ENCODE measurements around the gene OSBPL10.

OSBPL10 gene

GRCh38 chr3:31984321-31984720, 3.3 kb upstream of the OSBPL10 start:
- Histone ChIP-seq H4K8ac (ENCODE audit: low read length) (no peak overlapping the region), H3K4me2 (ENCODE audit: low read length, poor library complexity, severe bottlenecking) (no peak overlapping the region), H3K4me3 (ENCODE audit: insufficient read depth in 1 of 2, low read depth in 1 of 2, low read length in 2 of 2) (no peak overlapping the region), H3K9ac (ENCODE audit: low read length) (no peak overlapping the region), H3K9me3 (ENCODE audit: control insufficient read depth, low read length) (peaks cover 21% of the 10 kb centered on the region), H2BK5ac (ENCODE audit: low read depth, low read length, poor library complexity, severe bottlenecking) (no peak overlapping the region), H2BK120ac (ENCODE audit: low read depth, low read length) (no peak overlapping the region), H2BK15ac (ENCODE audit: low read depth, poor library complexity, severe bottlenecking) (no peak overlapping the region), H3K27me3 (ENCODE audit: control insufficient read depth in 1 of 2, insufficient read depth in 1 of 2, low read length in 2 of 2) (no peaks in the 10 kb centered on the region), H3K27ac (ENCODE audit: low read length, poor library complexity, severe bottlenecking) (no peak overlapping the region), H3K4ac (ENCODE audit: low read depth in 1 of 2, low read length in 2 of 2) (no peak overlapping the region), H3K23ac (ENCODE audit: low read length in 2 of 2) (no peak overlapping the region), H3K18ac (ENCODE audit: low read depth in 1 of 2, low read length in 2 of 2) (no peak overlapping the region), H3K4me1 (ENCODE audit: control insufficient read depth, insufficient read depth, low read depth, low read length) (peaks cover 8% of the 10 kb centered on the region), H2AK5ac (ENCODE audit: low read length, severe bottlenecking) (no peak overlapping the region), H3K79me1 (replicated peaks; ENCODE audit: low read length, poor library complexity, severe bottlenecking) (peaks cover 4% of the 10 kb centered on the region), H4K91ac (ENCODE audit: low read length) (no peak overlapping the region), H2BK12ac (ENCODE audit: low read length in 2 of 2) (no peak overlapping the region), H3K14ac (ENCODE audit: low read length in 2 of 2) (no peak overlapping the region), H2AFZ (ENCODE audit: low read depth, low read length) (no peak overlapping the region), H3K36me3 (ENCODE audit: control insufficient read depth in 1 of 2, insufficient read depth in 2 of 2, low read depth in 1 of 2, low read length in 2 of 2) (no peaks in the 10 kb centered on the region)
- no peak for DNase-seq
- WGBS = 100% methylated on average over 3 of the region's 4 CpGs

DNA sequence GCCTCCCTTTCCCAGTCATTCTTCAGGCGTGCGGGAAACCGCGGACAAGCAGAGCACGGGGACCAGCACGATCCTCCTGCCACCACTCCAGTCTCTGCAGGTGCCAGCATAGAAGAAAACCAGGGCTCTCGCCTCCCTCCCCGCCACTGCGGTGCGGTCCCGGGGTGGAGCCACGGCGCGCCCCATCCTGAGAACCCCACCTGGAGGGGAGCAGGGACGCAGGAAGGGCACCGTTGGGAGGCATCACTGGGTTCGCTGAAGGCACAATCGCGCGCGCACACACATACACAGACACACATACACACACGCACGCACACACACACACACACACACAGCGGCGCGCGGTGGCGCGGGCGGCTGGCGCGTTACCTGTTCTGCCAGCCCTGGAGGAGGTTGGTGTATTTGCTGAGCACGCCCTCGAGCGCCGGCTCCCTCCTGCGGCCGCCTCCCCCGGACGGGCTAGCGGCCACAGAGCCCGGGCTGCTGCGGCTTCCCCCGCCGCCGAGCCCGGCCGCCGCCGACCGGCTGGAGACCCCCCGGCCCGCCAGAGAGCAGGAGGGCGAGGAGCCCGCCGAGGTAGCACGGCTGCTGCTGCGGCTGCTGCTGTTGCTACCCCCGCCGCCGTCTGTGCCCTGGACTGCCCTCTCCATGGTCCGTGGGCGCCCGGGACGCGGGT, 394 bp downstream of the OSBPL10 start:
- Histone ChIP-seq H3K27ac (ENCODE audit: low read length, poor library complexity, severe bottlenecking) (peak overlapping the region; percentile 74), H3K36me3 (ENCODE audit: control insufficient read depth in 1 of 2, insufficient read depth in 2 of 2, low read depth in 1 of 2, low read length in 2 of 2) (no peaks in the 10 kb centered on the region), H4K8ac (ENCODE audit: low read length) (peak overlapping the region; percentile 89), H3K4me1 (ENCODE audit: control insufficient read depth, insufficient read depth, low read depth, low read length) (peaks cover 8% of the 10 kb centered on the region), H2BK120ac (ENCODE audit: low read depth, low read length) (peak overlapping the region; percentile 94), H4K91ac (ENCODE audit: low read length) (peak overlapping the region; percentile 79), H3K4me3 (ENCODE audit: insufficient read depth in 1 of 2, low read depth in 1 of 2, low read length in 2 of 2) (peak overlapping the region; percentile 81 to 90), H3K18ac (ENCODE audit: low read depth in 1 of 2, low read length in 2 of 2) (peak overlapping the region; percentile 97 to 98), H2BK12ac (ENCODE audit: low read length in 2 of 2) (peak overlapping the region; percentile 49 to 95), H3K79me1 (replicated peaks; ENCODE audit: low read length, poor library complexity, severe bottlenecking) (peaks cover 14% of the 10 kb centered on the region), H2BK15ac (ENCODE audit: low read depth, poor library complexity, severe bottlenecking) (peak overlapping the region; percentile 88), H2AFZ (ENCODE audit: low read depth, low read length) (peak overlapping the region; percentile 79), H2BK5ac (ENCODE audit: low read depth, low read length, poor library complexity, severe bottlenecking) (peak overlapping the region; percentile 53), H3K4me2 (ENCODE audit: low read length, poor library complexity, severe bottlenecking) (peak overlapping the region; percentile 86), H3K4ac (ENCODE audit: low read depth in 1 of 2, low read length in 2 of 2) (peak overlapping the region; percentile 70 to 95), H3K9me3 (ENCODE audit: control insufficient read depth, low read length) (no peaks in the 10 kb centered on the region), H3K23ac (ENCODE audit: low read length in 2 of 2) (peak overlapping the region in 1 of 2 experiments; percentile 90), H3K27me3 (ENCODE audit: control insufficient read depth in 1 of 2, insufficient read depth in 1 of 2, low read length in 2 of 2) (peaks cover 0 to 4% of the 10 kb centered on the region in 2 experiments), H3K9ac (ENCODE audit: low read length) (peak overlapping the region; percentile 81), H2AK5ac (ENCODE audit: low read length, severe bottlenecking) (no peak overlapping the region), H3K14ac (ENCODE audit: low read length in 2 of 2) (peak overlapping the region in 1 of 2 experiments; percentile 88)
- peak; percentile 72 for DNase-seq
- WGBS = under 1% methylated on average over 41 of the region's 66 CpGs

GRCh38 chr3:31979001-31979697, 1.9 kb downstream of the OSBPL10 start:
- H3K18ac ChIP-seq (ENCODE audit: low read depth in 1 of 2, low read length in 2 of 2) = no peak overlapping the region
- H2BK15ac ChIP-seq (ENCODE audit: low read depth, poor library complexity, severe bottlenecking) = no peak overlapping the region

DNA sequence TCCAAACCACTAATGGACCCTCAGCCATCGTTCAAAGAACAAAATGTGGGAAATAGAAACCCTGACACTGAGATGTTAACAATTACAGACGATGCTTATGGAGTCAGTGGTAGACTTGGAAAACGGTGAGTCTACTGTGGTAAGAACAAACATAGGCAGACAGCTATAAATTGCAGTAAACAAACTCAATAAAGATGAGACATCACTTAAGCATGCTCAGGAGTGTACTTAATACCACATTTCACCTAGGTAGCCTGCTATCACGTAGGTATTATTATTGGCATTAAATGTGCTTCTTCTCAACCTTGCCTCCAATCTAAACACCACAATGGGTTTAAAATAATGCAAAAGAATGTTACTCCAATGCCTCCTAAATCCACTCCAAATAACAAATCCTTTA, 2.5 kb downstream of the OSBPL10 start:
- H3K4me2 ChIP-seq (ENCODE audit: low read length, poor library complexity, severe bottlenecking) = no peak overlapping the region
- 86% methylated on average over 3 of the region's 4 CpGs for WGBS
- no peak overlapping the region for H4K8ac ChIP-seq (ENCODE audit: low read length)
- no peak overlapping the region for H3K18ac ChIP-seq (ENCODE audit: low read depth in 1 of 2, low read length in 2 of 2)
- no peak overlapping the region for H2AFZ ChIP-seq (ENCODE audit: low read depth, low read length)
- peaks cover 20% of the 10 kb centered on the region for H3K79me1 ChIP-seq (replicated peaks; ENCODE audit: low read length, poor library complexity, severe bottlenecking)
- H2AK5ac ChIP-seq (ENCODE audit: low read length, severe bottlenecking) = no peak overlapping the region
- H3K23ac ChIP-seq (ENCODE audit: low read length in 2 of 2) = no peak overlapping the region
- H3K4me3 ChIP-seq (ENCODE audit: insufficient read depth in 1 of 2, low read depth in 1 of 2, low read length in 2 of 2) = no peak overlapping the region
- no peak overlapping the region for H3K4ac ChIP-seq (ENCODE audit: low read depth in 1 of 2, low read length in 2 of 2)
- H3K9me3 ChIP-seq (ENCODE audit: control insufficient read depth, low read length) = no peaks in the 10 kb centered on the region
- no peak overlapping the region for H2BK12ac ChIP-seq (ENCODE audit: low read length in 2 of 2)
- peaks cover 0 to 4% of the 10 kb centered on the region in 2 experiments for H3K27me3 ChIP-seq (ENCODE audit: control insufficient read depth in 1 of 2, insufficient read depth in 1 of 2, low read length in 2 of 2)
- no peaks in the 10 kb centered on the region for H3K36me3 ChIP-seq (ENCODE audit: control insufficient read depth in 1 of 2, insufficient read depth in 2 of 2, low read depth in 1 of 2, low read length in 2 of 2)
- H3K9ac ChIP-seq (ENCODE audit: low read length) = no peak overlapping the region
- H3K14ac ChIP-seq (ENCODE audit: low read length in 2 of 2) = no peak overlapping the region
- no peak overlapping the region for H4K91ac ChIP-seq (ENCODE audit: low read length)
- H2BK120ac ChIP-seq (ENCODE audit: low read depth, low read length) = no peak overlapping the region
- H2BK15ac ChIP-seq (ENCODE audit: low read depth, poor library complexity, severe bottlenecking) = no peak overlapping the region
- H3K27ac ChIP-seq (ENCODE audit: low read length, poor library complexity, severe bottlenecking) = no peak overlapping the region
- peaks cover 8% of the 10 kb centered on the region for H3K4me1 ChIP-seq (ENCODE audit: control insufficient read depth, insufficient read depth, low read depth, low read length)
- H2BK5ac ChIP-seq (ENCODE audit: low read depth, low read length, poor library complexity, severe bottlenecking) = no peak overlapping the region
- no peak for DNase-seq

More at GRCh38 chr3:31979001-31979697, 1.9 kb downstream of the OSBPL10 start:
- Histone ChIP-seq H3K27ac (ENCODE audit: low read length, poor library complexity, severe bottlenecking) (no peak overlapping the region), H3K9me3 (ENCODE audit: control insufficient read depth, low read length) (no peaks in the 10 kb centered on the region), H2AFZ (ENCODE audit: low read depth, low read length) (no peak overlapping the region), H3K36me3 (ENCODE audit: control insufficient read depth in 1 of 2, insufficient read depth in 2 of 2, low read depth in 1 of 2, low read length in 2 of 2) (no peaks in the 10 kb centered on the region), H3K23ac (ENCODE audit: low read length in 2 of 2) (no peak overlapping the region), H3K79me1 (replicated peaks; ENCODE audit: low read length, poor library complexity, severe bottlenecking) (peaks cover 16% of the 10 kb centered on the region), H3K4me3 (ENCODE audit: insufficient read depth in 1 of 2, low read depth in 1 of 2, low read length in 2 of 2) (peak overlapping the region in 1 of 2 experiments; percentile 46), H3K4me2 (ENCODE audit: low read length, poor library complexity, severe bottlenecking) (no peak overlapping the region), H3K27me3 (ENCODE audit: control insufficient read depth in 1 of 2, insufficient read depth in 1 of 2, low read length in 2 of 2) (peaks cover 0 to 4% of the 10 kb centered on the region in 2 experiments), H2BK5ac (ENCODE audit: low read depth, low read length, poor library complexity, severe bottlenecking) (no peak overlapping the region), H3K4ac (ENCODE audit: low read depth in 1 of 2, low read length in 2 of 2) (no peak overlapping the region), H3K4me1 (ENCODE audit: control insufficient read depth, insufficient read depth, low read depth, low read length) (peaks cover 8% of the 10 kb centered on the region), H2BK120ac (ENCODE audit: low read depth, low read length) (no peak overlapping the region), H4K91ac (ENCODE audit: low read length) (no peak overlapping the region), H4K8ac (ENCODE audit: low read length) (no peak overlapping the region), H2AK5ac (ENCODE audit: low read length, severe bottlenecking) (peak overlapping the region; percentile 93), H2BK12ac (ENCODE audit: low read length in 2 of 2) (no peak overlapping the region), H3K14ac (ENCODE audit: low read length in 2 of 2) (no peak overlapping the region), H3K9ac (ENCODE audit: low read length) (peak overlapping the region; percentile 24)
- DNase-seq = no peak
- WGBS = 92% methylated on average over 3 of the region's 5 CpGs
